GM12872 (cell line): ENCODE measurements around the gene SUSD6.
A peak's percentile ranks its signal among the peaks of the same experiment; 100 is the strongest.

Experiments used
- CTCF ChIP-seq: IDR thresholded peaks from 3 replicates; pipeline ENCODE4 v1.5.1; 2011; ENCODE audit warnings: low read depth, mild to moderate bottlenecking, low read length, moderate library complexity; ENCODE audit not compliant: insufficient read depth

Gene SUSD6

GRCh38 chr14:69716478-69717187, 105.2 kb downstream of the SUSD6 start:
- no peak for TF ChIP-seq CTCF

- TF ChIP-seq CTCF: no peak
These were observed 108.1 kb downstream of the SUSD6 start for GRCh38 chr14:69719501-69719951.

GRCh38 chr14:69720912-69721311, 109.5 kb downstream of the SUSD6 start:
- TF ChIP-seq CTCF: no peak

- peak; percentile 91 for TF ChIP-seq CTCF
These were observed 115.5 kb downstream of the SUSD6 start for GRCh38 chr14:69726761-69727511.

GRCh38 chr14:69727860-69728259, 116.5 kb downstream of the SUSD6 start:
- TF ChIP-seq CTCF: no peak

- TF ChIP-seq CTCF: no peak
These were observed 129.7 kb downstream of the SUSD6 start for GRCh38 chr14:69741055-69741454.

- no peak for TF ChIP-seq CTCF
These were observed 138.6 kb downstream of the SUSD6 start for GRCh38 chr14:69749956-69750355.
